IMR-90 (cell line): Measurements from ENCODE around the gene FNDC3B.

Experiments
- CEBPB ChIP-seq: IDR thresholded peaks from 2 replicates; pipeline ENCODE4 v1.6.1; 2012; ENCODE audit warnings: low read depth, low read length, improper control_type of control experiment
- CHD1 ChIP-seq: IDR thresholded peaks from 2 replicates; pipeline ENCODE4 v1.6.1; 2012; ENCODE audit warnings: low read depth, low read length, improper control_type of control experiment
- CTCF ChIP-seq: conservative IDR thresholded peaks from 2 replicates; pipeline ENCODE4 v1.5.1; 2012; ENCODE audit warnings: mild to moderate bottlenecking, low read depth, low read length, improper control_type of control experiment
- ELK1 ChIP-seq: fragments of 150-350 bp; IDR thresholded peaks from 2 replicates; pipeline ENCODE4 v1.6.1; 2016; ENCODE audit warnings: low read depth, mild to moderate bottlenecking, low read length, moderate library complexity, borderline replicate concordance
- MAFK ChIP-seq: IDR thresholded peaks from 2 replicates; pipeline ENCODE4 v1.6.1; 2012; ENCODE audit warnings: low read depth, low read length, improper control_type of control experiment
- MAZ ChIP-seq: IDR thresholded peaks from 2 replicates; pipeline ENCODE4 v1.6.1; 2012; ENCODE audit warnings: low read depth, mild to moderate bottlenecking, low read length, improper control_type of control experiment, moderate library complexity, borderline replicate concordance
- POLR2A ChIP-seq: IDR thresholded peaks from 2 replicates; pipeline ENCODE4 v1.6.1; 2012; ENCODE audit warnings: mild to moderate bottlenecking, low read depth, low read length
- RAD21 ChIP-seq: IDR thresholded peaks from 2 replicates; pipeline ENCODE4 v1.6.1; 2012; ENCODE audit warnings: low read length, improper control_type of control experiment
- RCOR1 ChIP-seq: IDR thresholded peaks from 2 replicates; pipeline ENCODE4 v1.6.1; 2012; ENCODE audit warnings: mild to moderate bottlenecking, low read length, improper control_type of control experiment; ENCODE audit not compliant: insufficient replicate concordance
- RFX5 ChIP-seq: IDR thresholded peaks from 2 replicates; pipeline ENCODE4 v1.8.0; 2012; ENCODE audit warnings: low read depth, mild to moderate bottlenecking, low read length, moderate library complexity
- SMC3 ChIP-seq: fragments of 150-350 bp; IDR thresholded peaks from 2 replicates; pipeline ENCODE4 v1.6.1; 2016; ENCODE audit warnings: low read depth, mild to moderate bottlenecking, antibody characterized with exemption, low read length, moderate library complexity
- USF2 ChIP-seq: fragments of 150-350 bp; IDR thresholded peaks from 2 replicates; pipeline ENCODE4 v1.6.1; 2017; ENCODE audit warnings: mild to moderate bottlenecking, antibody characterized with exemption, low read length, low read depth

DNA sequence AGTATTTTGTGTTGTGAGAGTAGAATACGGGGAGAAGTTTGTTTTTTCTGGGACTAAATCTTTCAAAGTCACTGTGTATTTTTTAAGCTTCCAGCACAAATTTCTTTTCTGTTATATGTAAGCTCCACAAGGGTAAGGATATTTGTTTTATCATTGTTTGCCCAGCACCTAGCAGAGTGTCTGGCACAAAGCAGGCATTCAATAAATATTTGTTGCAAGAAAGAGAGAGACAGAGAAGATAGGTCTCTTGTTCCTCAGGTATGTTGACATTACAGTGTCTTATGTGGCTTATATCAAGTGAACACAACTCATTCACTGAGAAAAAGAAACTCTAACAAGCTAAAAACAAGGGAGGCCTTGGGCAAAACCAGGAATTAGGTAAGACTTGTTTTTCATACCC lies 26.6 kb upstream of the FNDC3B start:
- TF ChIP-seq CTCF = no peak
- TF ChIP-seq CHD1 = no peak
- no peak for TF ChIP-seq POLR2A
- TF ChIP-seq RFX5 = no peak
- TF ChIP-seq MAFK = no peak
- no peak for TF ChIP-seq SMC3
- no peak for TF ChIP-seq CEBPB
- no peak for TF ChIP-seq RAD21
- TF ChIP-seq USF2 = no peak
- no peak for TF ChIP-seq RCOR1
- no peak for TF ChIP-seq MAZ
- no peak for TF ChIP-seq ELK1
